OCI-LY3 (cell line): ENCODE data around the gene KMO.

Source experiments
- EZH2phosphoT487 ChIP-seq: fragments of 200-600 bp; shearing (Covaris generic); IDR thresholded peaks from 2 replicates; pipeline ENCODE4 v1.6.1; 2018; ENCODE audit warnings: antibody characterized with exemption, mixed run types, low read depth
- TF ChIP-seq, protein P1 (sequence below): fragments of 200-600, 300-600 bp; sonication (generic); IDR thresholded peaks from 2 replicates; pipeline ENCODE4 v1.5.1; 2014; ENCODE audit warnings: antibody characterized with exemption, low read length, low read depth

- TF ChIP-seq, protein P1, sequence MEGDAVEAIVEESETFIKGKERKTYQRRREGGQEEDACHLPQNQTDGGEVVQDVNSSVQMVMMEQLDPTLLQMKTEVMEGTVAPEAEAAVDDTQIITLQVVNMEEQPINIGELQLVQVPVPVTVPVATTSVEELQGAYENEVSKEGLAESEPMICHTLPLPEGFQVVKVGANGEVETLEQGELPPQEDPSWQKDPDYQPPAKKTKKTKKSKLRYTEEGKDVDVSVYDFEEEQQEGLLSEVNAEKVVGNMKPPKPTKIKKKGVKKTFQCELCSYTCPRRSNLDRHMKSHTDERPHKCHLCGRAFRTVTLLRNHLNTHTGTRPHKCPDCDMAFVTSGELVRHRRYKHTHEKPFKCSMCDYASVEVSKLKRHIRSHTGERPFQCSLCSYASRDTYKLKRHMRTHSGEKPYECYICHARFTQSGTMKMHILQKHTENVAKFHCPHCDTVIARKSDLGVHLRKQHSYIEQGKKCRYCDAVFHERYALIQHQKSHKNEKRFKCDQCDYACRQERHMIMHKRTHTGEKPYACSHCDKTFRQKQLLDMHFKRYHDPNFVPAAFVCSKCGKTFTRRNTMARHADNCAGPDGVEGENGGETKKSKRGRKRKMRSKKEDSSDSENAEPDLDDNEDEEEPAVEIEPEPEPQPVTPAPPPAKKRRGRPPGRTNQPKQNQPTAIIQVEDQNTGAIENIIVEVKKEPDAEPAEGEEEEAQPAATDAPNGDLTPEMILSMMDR = no peak
- TF ChIP-seq EZH2phosphoT487 = no peak
Measured at GRCh38 chr1:241550318-241550717, 18.1 kb downstream of the KMO start.
